Liver (tissue), 9 donors: ENCODE measurements around the gene RPTOR. TPM values are rescaled to one million over a fixed set of nuclear protein-coding genes. Genes with fewer than 3 reads are reported as not detected.

ENCODE experiments used
- DNase-seq: peaks from one replicate; pipeline ENCODE4 v3.0.0-alpha.2; 2017; ENCODE audit warnings: low spot score
- H3K27ac ChIP-seq, 2 donors: one replicate each; pipeline ENCODE4 v1.7.0; 2013; ENCODE audit warnings: inconsistent platforms in 2 of 2, low read length in 2 of 2, control low read depth in 1 of 2, low read depth in 1 of 2, mild to moderate bottlenecking in 1 of 2
- H3K27me3 ChIP-seq, 4 donors: one replicate each; pipeline versions ENCODE4 v1.6.1 to v1.7.0; 2013; ENCODE audit warnings: low read length in 3 of 4, inconsistent platforms in 1 of 4, mild to moderate bottlenecking in 1 of 4, moderate library complexity in 1 of 4; ENCODE audit not compliant: control insufficient read depth in 4 of 4, insufficient read depth in 4 of 4
- H3K36me3 ChIP-seq, 4 donors: one replicate each; pipeline versions ENCODE4 v1.6.1 to v1.7.0; 2013; ENCODE audit warnings: low read length in 3 of 4, mild to moderate bottlenecking in 3 of 4, low read depth in 1 of 4, moderate library complexity in 1 of 4; ENCODE audit not compliant: control insufficient read depth in 4 of 4, insufficient read depth in 3 of 4
- H3K4me1 ChIP-seq, 4 donors: one replicate each; pipeline versions ENCODE4 v1.6.1 to v1.7.0; 2013; ENCODE audit warnings: low read length in 3 of 4, mild to moderate bottlenecking in 3 of 4, moderate library complexity in 1 of 4; ENCODE audit not compliant: control insufficient read depth in 4 of 4, insufficient read depth in 4 of 4
- H3K4me3 ChIP-seq, 3 donors: one replicate each; pipeline versions ENCODE4 v1.6.1 to v1.7.0; 2013; ENCODE audit warnings: low read length in 3 of 3, control low read depth in 1 of 3, low read depth in 1 of 3, mild to moderate bottlenecking in 1 of 3
- H3K9ac ChIP-seq, 2 donors: one replicate each; pipeline ENCODE4 v1.7.0; 2013; ENCODE audit warnings: low read length in 2 of 2, mild to moderate bottlenecking in 2 of 2, moderate library complexity in 2 of 2, control low read depth in 1 of 2, low read depth in 1 of 2
- H3K9me3 ChIP-seq, 4 donors: one replicate each; pipeline versions ENCODE4 v1.6.1 to v1.7.0; 2013; ENCODE audit warnings: low read length in 3 of 4; ENCODE audit not compliant: control insufficient read depth in 4 of 4
- ATF3 ChIP-seq: IDR thresholded peaks from 2 replicates; pipeline ENCODE4 v1.6.1; 2016; ENCODE audit warnings: antibody characterized with exemption
- EGR1 ChIP-seq, 2 donors: IDR thresholded peaks; 2 replicates each; pipeline ENCODE4 v1.6.1; 2016 to 2018; ENCODE audit warnings: antibody characterized with exemption in 2 of 2, low read depth in 2 of 2
- FOXA1 ChIP-seq: IDR thresholded peaks from 2 replicates; pipeline ENCODE4 v1.6.1; 2016; ENCODE audit warnings: antibody characterized with exemption
- FOXA2 ChIP-seq: IDR thresholded peaks from 2 replicates; pipeline ENCODE4 v1.6.1; 2016; ENCODE audit warnings: antibody characterized with exemption
- GABPA ChIP-seq, 2 donors: IDR thresholded peaks in 1 of 2; conservative IDR thresholded peaks in 1 of 2; 2 replicates each; pipeline ENCODE4 v1.6.1; 2016; ENCODE audit warnings: antibody characterized with exemption in 2 of 2, mild to moderate bottlenecking in 1 of 2, moderate library complexity in 1 of 2
- HNF4A ChIP-seq, 2 donors: conservative IDR thresholded peaks; 2 replicates each; pipeline ENCODE4 v1.6.1; 2016; ENCODE audit warnings: antibody characterized with exemption in 2 of 2, mild to moderate bottlenecking in 2 of 2
- HNF4G ChIP-seq: IDR thresholded peaks from 2 replicates; pipeline ENCODE4 v1.6.1; 2016; ENCODE audit warnings: antibody characterized with exemption
- JUND ChIP-seq, 2 donors: IDR thresholded peaks; 2 replicates each; pipeline ENCODE4 v1.6.1; 2016; ENCODE audit warnings: antibody characterized with exemption in 2 of 2
- MAX ChIP-seq: IDR thresholded peaks from 2 replicates; pipeline ENCODE4 v1.6.1; 2016; ENCODE audit warnings: antibody characterized with exemption
- NR2F2 ChIP-seq: IDR thresholded peaks from 2 replicates; pipeline ENCODE4 v1.6.1; 2016; ENCODE audit warnings: antibody characterized with exemption
- RAD21 ChIP-seq, 2 donors: IDR thresholded peaks; 2 replicates each; pipeline ENCODE4 v1.6.1; 2016; ENCODE audit warnings: antibody characterized with exemption in 2 of 2, mild to moderate bottlenecking in 2 of 2
- RXRA ChIP-seq, 2 donors: IDR thresholded peaks; 2 replicates each; pipeline ENCODE4 v1.6.1; 2017 to 2018; ENCODE audit warnings: antibody characterized with exemption in 2 of 2, mild to moderate bottlenecking in 1 of 2
- SP1 ChIP-seq: IDR thresholded peaks from 2 replicates; pipeline ENCODE4 v1.6.1; 2018; ENCODE audit warnings: antibody characterized with exemption, mild to moderate bottlenecking
- TAF1 ChIP-seq: conservative IDR thresholded peaks from 2 replicates; pipeline ENCODE4 v1.6.1; 2016; ENCODE audit warnings: antibody characterized with exemption, mild to moderate bottlenecking
- YY1 ChIP-seq: IDR thresholded peaks from 2 replicates; pipeline ENCODE4 v1.6.1; 2016; ENCODE audit warnings: antibody characterized with exemption, mild to moderate bottlenecking
- ZBTB33 ChIP-seq: IDR thresholded peaks from 2 replicates; pipeline ENCODE4 v1.6.1; 2016; ENCODE audit warnings: antibody characterized with exemption
- WGBS: extraction: QIAGEN DNeasy Blood & Tissue Kit; methylation state at CpG from one replicate; pipeline ENCODE4 v1.1.7; 2013; 5-methylcytosine and 5-hydroxymethylcytosine counted together
- polyA plus RNA-seq, 2 donors: library from polyadenylated mRNA; stranded (reverse) in 1 of 2; unstranded in 1 of 2; fragments of 200-250 nt in 1 of 2; fragments of >200 nt in 1 of 2; fragmentation: Nextera tagmentation in 1 of 2; extraction: Ambion mirVana in 1 of 2; gene quantifications; one replicate each; pipeline versions ENCODE4 v1.2.1 to v1.2.3, GENCODE V29; 2013 to 2015
- total RNA-seq, 2 donors: library from RNA; depleted of rRNA; stranded (reverse); fragments of >200 nt; gene quantifications; one replicate each; pipeline ENCODE4 v1.2.3, GENCODE V29; 2014
- donor health status: healthy.
- donor health status: healthy.
- donor health status: healthy.
- donor health status: healthy.
- donor health status: healthy.

The RPTOR gene
- total and polyA plus RNA-seq, 4 donors, result 4.8 to 25.4 (median 11.6) TPM

GRCh38 chr17:80673152-80673920 lies 128.7 kb downstream of the RPTOR start:
- WGBS, result 80% methylated on average over 14 of the region's 14 CpGs
- H3K4me1 ChIP-seq, result no peaks in the 10 kb centered on the region
- no peak for DNase-seq
- no peaks in the 10 kb centered on the region for H3K9me3 ChIP-seq
- H3K27ac ChIP-seq, result no peak overlapping the region
- no peaks in the 10 kb centered on the region for H3K27me3 ChIP-seq
- TF ChIP-seq NR2F2 (peak; percentile 38), ATF3 (no peak)
- H3K36me3 ChIP-seq, result no peaks in the 10 kb centered on the region
- H3K4me3 ChIP-seq, result no peak overlapping the region
- no peak overlapping the region for H3K9ac ChIP-seq

GRCh38 chr17:80675438-80676095 lies 130.9 kb downstream of the RPTOR start:
- H3K4me1 ChIP-seq, result no peaks in the 10 kb centered on the region
- H3K9ac ChIP-seq, result no peak overlapping the region
- TF ChIP-seq JUND (IDR thresholded peaks at IDR 0.05) (no peak), HNF4A (conservative IDR thresholded peaks at IDR 0.05) (no peak), RXRA (IDR thresholded peaks at IDR 0.05) (no peak), FOXA2 (no peak), HNF4G (no peak), TAF1 (no peak), ZBTB33 (no peak), ATF3 (no peak), SP1 (no peak), YY1 (no peak), EGR1 (IDR thresholded peaks at IDR 0.05; ENCODE audit: low read depth in 2 of 2) (no peak), RAD21 (IDR thresholded peaks at IDR 0.05) (no peak), GABPA (IDR thresholded peaks at IDR 0.05 in 1 of 2, conservative IDR thresholded peaks at IDR 0.05 in 1 of 2) (no peak), MAX (no peak), FOXA1 (no peak), NR2F2 (no peak)
- no peak for DNase-seq
- H3K9me3 ChIP-seq, result no peaks in the 10 kb centered on the region
- H3K36me3 ChIP-seq, result no peaks in the 10 kb centered on the region
- no peaks in the 10 kb centered on the region for H3K27me3 ChIP-seq
- WGBS, result 97% methylated on average over 19 of the region's 19 CpGs
- H3K4me3 ChIP-seq, result no peak overlapping the region
- no peak overlapping the region for H3K27ac ChIP-seq

- H3K27ac ChIP-seq, result no peak overlapping the region
- H3K4me1 ChIP-seq, result no peaks in the 10 kb centered on the region
- no peak overlapping the region for H3K9ac ChIP-seq
- H3K36me3 ChIP-seq, result no peaks in the 10 kb centered on the region
- WGBS, result 97% methylated on average over 7 of the region's 7 CpGs
- H3K9me3 ChIP-seq, result no peaks in the 10 kb centered on the region
- DNase-seq, result no peak
- TF ChIP-seq JUND (IDR thresholded peaks at IDR 0.05) (no peak), FOXA2 (no peak), RXRA (IDR thresholded peaks at IDR 0.05) (no peak), ATF3 (no peak), YY1 (no peak), GABPA (IDR thresholded peaks at IDR 0.05 in 1 of 2, conservative IDR thresholded peaks at IDR 0.05 in 1 of 2) (no peak), NR2F2 (no peak)
- no peaks in the 10 kb centered on the region for H3K27me3 ChIP-seq
- no peak overlapping the region for H3K4me3 ChIP-seq
These were observed 131.4 kb downstream of the RPTOR start for GRCh38 chr17:80676096-80676466.
